H1 (cell line): Measurements from ENCODE around the gene CD300LB. TPM values are rescaled to one million over a fixed set of nuclear protein-coding genes. Genes with fewer than 3 reads are reported as not detected.
"Not testable (repeated sequence)": the region's sequence is repeated elsewhere in the genome, so short reads cannot be mapped to it uniquely, and the experiment has no call there.

ENCODE experiments used
- CTCF ChIA-PET: fragments of 300-600 bp; sonication (Branson Sonifier 250); formaldehyde crosslinking; loops from one replicate; lab custom pipeline; 2021; ENCODE audit not compliant: partially characterized antibody; lab: Charles Lee
- POLR2A ChIA-PET: fragments of 300-600 bp; sonication (Branson Sonifier 250); formaldehyde crosslinking; loops from one replicate; lab custom pipeline; 2021; ENCODE audit warnings: inconsistent platforms; ENCODE audit not compliant: partially characterized antibody; lab: Charles Lee
- DNase-seq, 2 experiments: peaks; one replicate each; pipeline versions ENCODE4 v3.0.0 to v3.0.0-alpha.2; 2010 to 2022; ENCODE audit warnings: low spot score in 2 of 2, low read depth in 1 of 2, mixed read lengths in 1 of 2
- FAIRE-seq: peaks from 2 replicates; lab custom pipeline; 2011; peaks lifted over from hg19 to GRCh38; lab: Jason Lieb, UNC
- H2AFZ ChIP-seq: 2 replicates; pipeline ENCODE4 v1.8.1; 2012; ENCODE audit warnings: low read length, inconsistent platforms
- H2AK5ac ChIP-seq: 2 replicates; pipeline ENCODE4 v1.6.1; 2013; ENCODE audit warnings: low read depth, low read length
- H2BK120ac ChIP-seq: replicated peaks from 2 replicates; pipeline ENCODE3; 2013; ENCODE audit warnings: low read depth, low read length, inconsistent platforms
- H2BK12ac ChIP-seq: 2 replicates; pipeline ENCODE4 v1.6.1; 2013; ENCODE audit warnings: low read depth, low read length
- H2BK15ac ChIP-seq: 2 replicates; pipeline ENCODE4 v1.6.1; 2013; ENCODE audit warnings: low read length
- H2BK20ac ChIP-seq: 2 replicates; pipeline ENCODE4 v1.6.1; 2013; ENCODE audit warnings: low read length
- H2BK5ac ChIP-seq: 2 replicates; pipeline ENCODE4 v1.6.1; 2013; ENCODE audit warnings: low read depth, low read length
- H3K14ac ChIP-seq: 2 replicates; pipeline ENCODE4 v1.6.1; 2013; ENCODE audit warnings: inconsistent platforms; ENCODE audit not compliant: insufficient read length
- H3K18ac ChIP-seq: 2 replicates; pipeline ENCODE4 v1.6.1; 2013; ENCODE audit warnings: low read length; ENCODE audit errors: extremely low read depth
- H3K23ac ChIP-seq: 2 replicates; pipeline ENCODE4 v1.6.1; 2013; ENCODE audit warnings: inconsistent platforms; ENCODE audit not compliant: insufficient read length
- H3K23me2 ChIP-seq: 2 replicates; pipeline ENCODE4 v1.6.1; 2013; ENCODE audit warnings: low read depth, low read length
- H3K27ac ChIP-seq: 2 replicates; pipeline ENCODE4 v1.6.1; 2011; ENCODE audit warnings: low read depth, low read length, inconsistent platforms
- H3K27me3 ChIP-seq, 4 experiments: replicated peaks in 1 of 4; 1 replicate in 1 of 4; 2 replicates in 3 of 4; pipeline versions ENCODE4 v1.6.1 to v1.8.1; 2011 to 2013; ENCODE audit warnings: low read length in 3 of 4, mild to moderate bottlenecking in 3 of 4, inconsistent platforms in 2 of 4, mixed read lengths in 2 of 4, moderate library complexity in 1 of 4; ENCODE audit not compliant: control insufficient read depth in 3 of 4, insufficient read depth in 3 of 4; ENCODE audit errors: extremely low read depth in 1 of 4
- H3K36me3 ChIP-seq, 4 experiments: 2 replicates each; pipeline versions ENCODE4 v1.6.1 to v1.8.1; 2011 to 2013; ENCODE audit warnings: mild to moderate bottlenecking in 4 of 4, low read length in 3 of 4, moderate library complexity in 2 of 4, control low read depth in 1 of 4, inconsistent platforms in 1 of 4; ENCODE audit not compliant: insufficient read depth in 4 of 4, control insufficient read depth in 2 of 4
- H3K4ac ChIP-seq: replicated peaks from 2 replicates; pipeline ENCODE3; 2013; ENCODE audit warnings: low read length, low read depth, mixed read lengths, inconsistent platforms; ENCODE audit not compliant: insufficient read length
- H3K4me1 ChIP-seq, 4 experiments: replicated peaks in 1 of 4; 1 replicate in 1 of 4; 2 replicates in 3 of 4; pipeline versions ENCODE4 v1.6.1 to v1.8.1; 2011 to 2013; ENCODE audit warnings: low read length in 3 of 4, inconsistent platforms in 2 of 4, mixed read lengths in 1 of 4; ENCODE audit not compliant: insufficient read depth in 4 of 4, control insufficient read depth in 3 of 4
- H3K4me2 ChIP-seq, 2 experiments: 2 replicates each; pipeline versions ENCODE4 v1.6.1 to v1.8.1; 2011 to 2013; ENCODE audit warnings: low read depth in 2 of 2, low read length in 2 of 2, control low read depth in 1 of 2, inconsistent platforms in 1 of 2, mild to moderate bottlenecking in 1 of 2; ENCODE audit not compliant: insufficient read depth in 1 of 2
- H3K4me3 ChIP-seq, 4 experiments: fragments of 200-600, 300-600 bp in 1 of 4; sonication (generic), shearing (Covaris generic), sonication (Bioruptor Twin) in 1 of 4; 2 replicates each; pipeline versions ENCODE4 v1.5.1 to v1.8.1; 2011 to 2016; ENCODE audit warnings: low read length in 4 of 4, low read depth in 3 of 4, control low read depth in 2 of 4, inconsistent platforms in 2 of 4, mild to moderate bottlenecking in 2 of 4, mixed read lengths in 1 of 4, moderate library complexity in 1 of 4; ENCODE audit not compliant: insufficient read depth in 2 of 4; ENCODE audit errors: extremely low read depth in 1 of 4
- H3K56ac ChIP-seq: replicated peaks from 2 replicates; pipeline ENCODE3; 2013; ENCODE audit warnings: low read depth, mild to moderate bottlenecking, mixed read lengths, low read length, inconsistent platforms; ENCODE audit not compliant: insufficient read length
- H3K79me1 ChIP-seq: 2 replicates; pipeline ENCODE4 v1.6.1; 2013; ENCODE audit warnings: low read depth, low read length, control low read depth
- H3K79me2 ChIP-seq, 2 experiments: 2 replicates each; pipeline versions ENCODE4 v1.6.1 to v1.8.1; 2012 to 2013; ENCODE audit warnings: low read length in 2 of 2, mild to moderate bottlenecking in 2 of 2, inconsistent platforms in 1 of 2; ENCODE audit not compliant: insufficient read depth in 2 of 2, control insufficient read depth in 1 of 2
- H3K9ac ChIP-seq, 4 experiments: replicated peaks in 1 of 4; 1 replicate in 1 of 4; 2 replicates in 3 of 4; pipeline versions ENCODE4 v1.6.1 to v1.8.1; 2011 to 2013; ENCODE audit warnings: low read depth in 3 of 4, low read length in 3 of 4, control low read depth in 2 of 4, mild to moderate bottlenecking in 2 of 4, moderate library complexity in 2 of 4, inconsistent platforms in 1 of 4; ENCODE audit errors: extremely low read depth in 1 of 4
- H3K9me3 ChIP-seq, 2 experiments: 2 replicates each; pipeline versions ENCODE4 v1.6.1 to v1.8.1; 2012 to 2013; ENCODE audit warnings: mild to moderate bottlenecking in 2 of 2, moderate library complexity in 2 of 2, control low read depth in 1 of 2, inconsistent platforms in 1 of 2, low read depth in 1 of 2, low read length in 1 of 2, mixed read lengths in 1 of 2; ENCODE audit not compliant: insufficient read depth in 2 of 2
- H4K20me1 ChIP-seq, 2 experiments: replicated peaks in 1 of 2; 2 replicates each; pipeline versions ENCODE3 to v1.8.1; 2011 to 2013; ENCODE audit warnings: inconsistent platforms in 2 of 2, low read length in 2 of 2, mild to moderate bottlenecking in 1 of 2; ENCODE audit not compliant: insufficient read depth in 2 of 2, control insufficient read depth in 1 of 2
- H4K5ac ChIP-seq: 2 replicates; pipeline ENCODE4 v1.6.1; 2013; ENCODE audit warnings: low read length, low read depth, mixed read lengths, inconsistent platforms; ENCODE audit not compliant: insufficient read length
- H4K8ac ChIP-seq: 2 replicates; pipeline ENCODE4 v1.8.0; 2013; ENCODE audit warnings: mild to moderate bottlenecking, moderate library complexity, low read length, inconsistent platforms; ENCODE audit not compliant: insufficient read depth; ENCODE audit errors: extremely low read depth
- H4K91ac ChIP-seq: replicated peaks from 2 replicates; pipeline ENCODE3; 2013; ENCODE audit warnings: low read length, mixed read lengths, inconsistent platforms; ENCODE audit not compliant: insufficient read length
- CHD1 ChIP-seq: IDR thresholded peaks from 2 replicates; pipeline ENCODE4 v1.6.1; 2012; ENCODE audit warnings: low read depth, low read length, improper control_type of control experiment
- GTF2F1 ChIP-seq: IDR thresholded peaks from 2 replicates; pipeline ENCODE4 v1.6.1; 2012; ENCODE audit warnings: low read depth, low read length, improper control_type of control experiment, borderline replicate concordance
- JUND ChIP-seq: IDR thresholded peaks from 2 replicates; pipeline ENCODE4 v1.6.1; 2011; ENCODE audit warnings: mild to moderate bottlenecking, improper control_type of control experiment, low read length
- polyA plus RNA-seq, 7 experiments: library from polyadenylated mRNA; depleted of rRNA in 3 of 7; stranded (reverse) in 5 of 7; unstranded in 2 of 7; fragments of >200 nt in 5 of 7; fragments of 200-250 nt in 2 of 7; gene quantifications; 1 replicate in 5 of 7; 2 replicates in 1 of 7; 4 replicates in 1 of 7; pipeline versions ENCODE4 v1.2.1 to v1.2.3, GENCODE V29; 2011 to 2013; ENCODE audit warnings: missing spikeins in 2 of 7, mixed read lengths in 2 of 7
- total RNA-seq: library from RNA; stranded (reverse); fragmentation: NEBNext Ultra II Directional; extraction: Animal tissue kit (Norgen Biotek cat#: 25700); gene quantifications from 2 replicates; pipeline ENCODE4 v1.2.1, GENCODE V29; 2021

Gene CD300LB
- total and polyA plus RNA-seq, 2 of the 8 experiments (the other 6 are each of a cell fraction or from before 2014, with no cell fraction given): not detected

GRCh38 chr17:74574489-74575142, 43.3 kb upstream of the CD300LB start (continued):
- TF ChIP-seq GTF2F1 (no peak), JUND (no peak), CHD1 (no peak)

GRCh38 chr17:74573635-74574034, 42.4 kb upstream of the CD300LB start:
- H3K4ac ChIP-seq, H4K91ac ChIP-seq, H3K36me3 ChIP-seq, H2AFZ ChIP-seq, H2BK5ac ChIP-seq, H3K23ac ChIP-seq, H3K4me1 ChIP-seq, H3K4me2 ChIP-seq, H2BK15ac ChIP-seq, DNase-seq, H4K8ac ChIP-seq, H3K27me3 ChIP-seq, H3K9me3 ChIP-seq, H3K56ac ChIP-seq, H3K79me1 ChIP-seq, H4K20me1 ChIP-seq, FAIRE-seq, H3K18ac ChIP-seq, H2BK120ac ChIP-seq, H2BK20ac ChIP-seq, H3K4me3 ChIP-seq, POLR2A ChIA-PET, H3K14ac ChIP-seq, H3K27ac ChIP-seq, H2BK12ac ChIP-seq, H4K5ac ChIP-seq, H3K23me2 ChIP-seq, H3K9ac ChIP-seq, H3K79me2 ChIP-seq, H2AK5ac ChIP-seq: not testable (repeated sequence)
- CTCF ChIA-PET: interaction anchor here (0.7 to 1.9 kb wide), 11 partner anchors 8 to 1694 kb away, joined by 3 to 8 read pairs (median 3); no protein-coding TSS in a partner anchor
